Measurements from ENCODE around the gene CPPED1.

CPPED1 gene

GRCh38 chr16:12750554-12750918 lies 53.2 kb downstream of the CPPED1 start:
- no peaks in the 10 kb centered on the region for H3K4me1 ChIP-seq (ENCODE audit: insufficient read depth, poor library complexity, severe bottlenecking)
- H3K4me3 ChIP-seq (ENCODE audit: severe bottlenecking), result no peak overlapping the region
- no peak for DNase-seq (ENCODE audit: low spot score)
- H3K9me3 ChIP-seq (ENCODE audit: severe bottlenecking), result no peaks in the 10 kb centered on the region
- no peaks in the 10 kb centered on the region for H3K36me3 ChIP-seq (ENCODE audit: low read depth)
- no peaks in the 10 kb centered on the region for H3K27me3 ChIP-seq (ENCODE audit: insufficient read depth, poor library complexity, severe bottlenecking)
- ATAC-seq (ENCODE audit: low read depth), result no peak
- TF ChIP-seq CTCF (IDR thresholded peaks at IDR 0.05; ENCODE audit: poor library complexity, severe bottlenecking), result no peak
- no peak overlapping the region for H3K27ac ChIP-seq (ENCODE audit: poor library complexity, severe bottlenecking)

GRCh38 chr16:12749076-12749475 lies 54.6 kb downstream of the CPPED1 start:
- DNase-seq (ENCODE audit: low spot score), result no peak
- no peak for TF ChIP-seq CTCF (IDR thresholded peaks at IDR 0.05; ENCODE audit: poor library complexity, severe bottlenecking)
- ATAC-seq (ENCODE audit: low read depth), result no peak
- H3K4me3 ChIP-seq (ENCODE audit: severe bottlenecking), result no peak overlapping the region
- H3K27me3 ChIP-seq (ENCODE audit: insufficient read depth, poor library complexity, severe bottlenecking), result no peaks in the 10 kb centered on the region
- no peaks in the 10 kb centered on the region for H3K4me1 ChIP-seq (ENCODE audit: insufficient read depth, poor library complexity, severe bottlenecking)
- H3K27ac ChIP-seq (ENCODE audit: poor library complexity, severe bottlenecking), result no peak overlapping the region
- H3K9me3 ChIP-seq (ENCODE audit: severe bottlenecking), result peaks cover 3% of the 10 kb centered on the region
- H3K36me3 ChIP-seq (ENCODE audit: low read depth), result no peaks in the 10 kb centered on the region

GRCh38 chr16:12747827-12748226 lies 55.9 kb downstream of the CPPED1 start:
- no peak for DNase-seq (ENCODE audit: low spot score)
- Histone ChIP-seq H3K4me1 (ENCODE audit: insufficient read depth, poor library complexity, severe bottlenecking) (no peaks in the 10 kb centered on the region), H3K4me3 (ENCODE audit: severe bottlenecking) (no peak overlapping the region), H3K27me3 (ENCODE audit: insufficient read depth, poor library complexity, severe bottlenecking) (no peaks in the 10 kb centered on the region), H3K9me3 (ENCODE audit: severe bottlenecking) (peaks cover 3% of the 10 kb centered on the region), H3K36me3 (ENCODE audit: low read depth) (no peaks in the 10 kb centered on the region), H3K27ac (ENCODE audit: poor library complexity, severe bottlenecking) (no peak overlapping the region)
- TF ChIP-seq CTCF (IDR thresholded peaks at IDR 0.05; ENCODE audit: poor library complexity, severe bottlenecking), result no peak
- no peak for ATAC-seq (ENCODE audit: low read depth)

- no peak for TF ChIP-seq CTCF (IDR thresholded peaks at IDR 0.05; ENCODE audit: poor library complexity, severe bottlenecking)
- ATAC-seq (ENCODE audit: low read depth), result no peak
Observed at GRCh38 chr16:12747261-12747660, 56.4 kb downstream of the CPPED1 start.

GRCh38 chr16:12744860-12745259 lies 58.8 kb downstream of the CPPED1 start:
- Histone ChIP-seq H3K36me3 (ENCODE audit: low read depth) (no peaks in the 10 kb centered on the region), H3K4me3 (ENCODE audit: severe bottlenecking) (no peak overlapping the region), H3K27me3 (ENCODE audit: insufficient read depth, poor library complexity, severe bottlenecking) (no peaks in the 10 kb centered on the region), H3K9me3 (ENCODE audit: severe bottlenecking) (peaks cover 3% of the 10 kb centered on the region), H3K27ac (ENCODE audit: poor library complexity, severe bottlenecking) (no peak overlapping the region), H3K4me1 (ENCODE audit: insufficient read depth, poor library complexity, severe bottlenecking) (no peaks in the 10 kb centered on the region)
- TF ChIP-seq CTCF (IDR thresholded peaks at IDR 0.05; ENCODE audit: poor library complexity, severe bottlenecking), result no peak
- ATAC-seq (ENCODE audit: low read depth) (no peak), DNase-seq (ENCODE audit: low spot score) (no peak)

More at GRCh38 chr16:12747261-12747660, 56.4 kb downstream of the CPPED1 start:
- Histone ChIP-seq H3K36me3 (ENCODE audit: low read depth) (no peaks in the 10 kb centered on the region), H3K4me3 (ENCODE audit: severe bottlenecking) (no peak overlapping the region), H3K27ac (ENCODE audit: poor library complexity, severe bottlenecking) (no peak overlapping the region), H3K4me1 (ENCODE audit: insufficient read depth, poor library complexity, severe bottlenecking) (no peaks in the 10 kb centered on the region), H3K27me3 (ENCODE audit: insufficient read depth, poor library complexity, severe bottlenecking) (no peaks in the 10 kb centered on the region), H3K9me3 (ENCODE audit: severe bottlenecking) (peaks cover 3% of the 10 kb centered on the region)
- DNase-seq (ENCODE audit: low spot score), result no peak

Data from RWPE2 (cell line).